ENCODE results near the gene TOM1. TPM values are rescaled to one million over a fixed set of nuclear protein-coding genes. Genes with fewer than 3 reads are reported as not detected.

TOM1 gene
- total RNA-seq, 1 experiment from 2014 or later, result 22.3 TPM

GRCh38 chr22:35393116-35394010 lies 93.7 kb downstream of the TOM1 start:
- Histone ChIP-seq H2BK120ac (ENCODE audit: low read depth, low read length, poor library complexity, severe bottlenecking) (no peak overlapping the region), H3K4ac (ENCODE audit: low read depth, low read length) (no peak overlapping the region), H3K9me3 (ENCODE audit: control insufficient read depth, low read depth, low read length) (no peaks in the 10 kb centered on the region), H3T11ph (ENCODE audit: low read length) (no peak overlapping the region), H3K27ac (ENCODE audit: insufficient read length, low read depth, low read length) (no peak overlapping the region), H3K56ac (ENCODE audit: insufficient read length, low read depth, low read length) (no peak overlapping the region), H2BK12ac (ENCODE audit: insufficient read length, low read depth, low read length) (no peak overlapping the region), H2AFZ (ENCODE audit: low read length) (no peak overlapping the region), H3K4me1 (ENCODE audit: insufficient read depth, low read length) (no peaks in the 10 kb centered on the region), H3K27me3 (ENCODE audit: insufficient read depth, low read length) (no peaks in the 10 kb centered on the region), H3K23ac (ENCODE audit: insufficient read length, low read depth, low read length) (no peak overlapping the region), H3K23me2 (ENCODE audit: insufficient read length, low read depth, low read length, poor library complexity, severe bottlenecking) (no peaks in the 10 kb centered on the region), H3K14ac (ENCODE audit: insufficient read depth, low read length) (no peak overlapping the region), H3K9ac (ENCODE audit: extremely low read depth, insufficient read length, low read length) (no peak overlapping the region), H4K8ac (replicated peaks; ENCODE audit: insufficient read length, low read depth, low read length) (no peak overlapping the region), H2BK15ac (ENCODE audit: low read depth, low read length) (no peak overlapping the region), H4K20me1 (ENCODE audit: control insufficient read depth, insufficient read depth, insufficient read length) (no peaks in the 10 kb centered on the region), H3K4me2 (ENCODE audit: insufficient read depth, insufficient read length, low read length) (no peak overlapping the region), H3K79me2 (ENCODE audit: insufficient read depth, low read length) (no peaks in the 10 kb centered on the region), H3K18ac (ENCODE audit: insufficient read length, low read depth, low read length) (no peak overlapping the region), H4K5ac (ENCODE audit: insufficient read length, low read depth, low read length) (no peak overlapping the region), H3K79me1 (ENCODE audit: insufficient read depth, low read depth, low read length, poor library complexity, severe bottlenecking) (no peaks in the 10 kb centered on the region), H2BK5ac (ENCODE audit: insufficient read length, low read length) (no peak overlapping the region), H4K91ac (ENCODE audit: insufficient read length, low read depth, low read length) (no peak overlapping the region), H2BK20ac (ENCODE audit: low read depth, low read length, poor library complexity, severe bottlenecking) (no peak overlapping the region), H2AK5ac (ENCODE audit: insufficient read length, low read length) (no peak overlapping the region)
- H3K27me3 Mint-ChIP-seq (ENCODE audit: low read depth), result no peaks in the 10 kb centered on the region
- no peak overlapping the region; a peak in 1 of 5 replicates for H3K4me3 Mint-ChIP-seq
- no peak for DNase-seq
- WGBS (ENCODE audit: extremely low coverage, insufficient read length, low lambda C conversion rate), result no CpG with 5 or more reads among the region's 16 CpGs
- H3K27ac Mint-ChIP-seq, result peak overlapping the region; percentile 56 to 84 (median 79); a peak in 5 of 7 replicates
- peaks cover 7 to 32% (median 11%) of the 10 kb centered on the region in 3 experiments; a peak in 4 of 7 replicates for H3K36me3 Mint-ChIP-seq (ENCODE audit: insufficient read depth in 1 of 3, low read depth in 3 of 3)
- no peak for TF ChIP-seq CTCF (conservative IDR thresholded peaks at IDR 0.05)
- H3K9me3 Mint-ChIP-seq, result no peaks in the 10 kb centered on the region; a peak in 1 of 5 replicates
- H3K4me1 Mint-ChIP-seq, result peaks cover 7 to 10% of the 10 kb centered on the region in 2 experiments; a peak in 3 of 4 replicates
